ENCODE results near the gene TAL2.
"Not testable (repeated sequence)": the region's sequence is repeated elsewhere in the genome, so short reads cannot be mapped to it uniquely, and the experiment has no call there.

Gene TAL2

DNA sequence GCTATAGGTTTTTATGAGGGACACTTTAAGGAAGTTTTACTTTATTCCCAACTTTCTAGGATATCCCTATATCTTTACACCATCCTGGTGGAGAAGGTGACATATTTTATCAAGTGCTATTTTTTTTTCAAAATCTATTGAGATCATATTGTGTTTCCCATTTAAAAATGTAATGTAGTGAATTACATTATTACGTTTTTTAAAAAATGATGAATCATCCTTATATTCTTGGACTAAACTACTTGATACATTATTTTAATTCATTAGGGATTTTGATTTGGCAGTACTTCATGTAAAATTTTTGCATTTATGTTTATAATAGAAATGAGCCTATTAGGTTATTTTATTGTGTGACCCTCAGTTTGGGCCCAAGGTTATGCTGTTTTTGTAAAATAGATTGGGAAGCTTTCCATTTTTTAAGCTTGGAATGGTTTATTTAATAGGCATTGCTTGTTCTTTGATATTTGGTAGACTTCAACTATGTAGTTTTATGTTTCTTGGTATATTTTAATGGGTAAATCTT, 36.2 kb downstream of the TAL2 start:
- ChIA-PET CTCF (interaction anchor here (0.5 kb wide), 1 partner anchor 10 kb away, joined by 5 read pairs; no protein-coding TSS in a partner anchor), POLR2A (ENCODE audit: low non-redundant PET) (no interaction called here)
- H3K27ac ChIP-seq = no peak overlapping the region
- TF ChIP-seq, protein P1, sequence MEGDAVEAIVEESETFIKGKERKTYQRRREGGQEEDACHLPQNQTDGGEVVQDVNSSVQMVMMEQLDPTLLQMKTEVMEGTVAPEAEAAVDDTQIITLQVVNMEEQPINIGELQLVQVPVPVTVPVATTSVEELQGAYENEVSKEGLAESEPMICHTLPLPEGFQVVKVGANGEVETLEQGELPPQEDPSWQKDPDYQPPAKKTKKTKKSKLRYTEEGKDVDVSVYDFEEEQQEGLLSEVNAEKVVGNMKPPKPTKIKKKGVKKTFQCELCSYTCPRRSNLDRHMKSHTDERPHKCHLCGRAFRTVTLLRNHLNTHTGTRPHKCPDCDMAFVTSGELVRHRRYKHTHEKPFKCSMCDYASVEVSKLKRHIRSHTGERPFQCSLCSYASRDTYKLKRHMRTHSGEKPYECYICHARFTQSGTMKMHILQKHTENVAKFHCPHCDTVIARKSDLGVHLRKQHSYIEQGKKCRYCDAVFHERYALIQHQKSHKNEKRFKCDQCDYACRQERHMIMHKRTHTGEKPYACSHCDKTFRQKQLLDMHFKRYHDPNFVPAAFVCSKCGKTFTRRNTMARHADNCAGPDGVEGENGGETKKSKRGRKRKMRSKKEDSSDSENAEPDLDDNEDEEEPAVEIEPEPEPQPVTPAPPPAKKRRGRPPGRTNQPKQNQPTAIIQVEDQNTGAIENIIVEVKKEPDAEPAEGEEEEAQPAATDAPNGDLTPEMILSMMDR (conservative IDR thresholded peaks at IDR 0.05; ENCODE audit: low read depth) = no peak
- DNase-seq (ENCODE audit: low spot score) = no peak

DNA sequence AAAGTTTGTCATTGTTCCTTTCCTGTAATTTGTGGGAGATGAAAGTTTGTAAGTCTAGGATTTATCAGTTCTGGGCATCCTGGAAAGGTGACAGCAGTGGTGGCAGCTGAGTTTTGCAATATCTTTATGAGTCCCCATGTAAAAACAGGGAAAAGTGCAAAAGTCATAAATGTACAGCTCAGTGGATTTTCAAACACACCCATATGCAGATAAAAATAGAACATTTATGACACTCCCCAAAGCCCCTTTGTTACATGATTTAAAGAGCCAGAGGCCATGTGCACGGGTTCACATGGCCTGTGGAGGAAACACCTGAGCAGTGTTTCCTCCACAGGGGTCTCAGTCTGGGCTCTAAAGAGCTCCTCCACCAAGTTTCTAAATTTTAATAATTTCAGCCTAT, 38.4 kb downstream of the TAL2 start:
- ChIA-PET CTCF (no interaction called here), POLR2A (ENCODE audit: low non-redundant PET) (no interaction called here)
- TF ChIP-seq, protein P1 (conservative IDR thresholded peaks at IDR 0.05; ENCODE audit: low read depth) = no peak
- DNase-seq (ENCODE audit: low spot score) = no peak
- H3K27ac ChIP-seq = no peak overlapping the region

DNA sequence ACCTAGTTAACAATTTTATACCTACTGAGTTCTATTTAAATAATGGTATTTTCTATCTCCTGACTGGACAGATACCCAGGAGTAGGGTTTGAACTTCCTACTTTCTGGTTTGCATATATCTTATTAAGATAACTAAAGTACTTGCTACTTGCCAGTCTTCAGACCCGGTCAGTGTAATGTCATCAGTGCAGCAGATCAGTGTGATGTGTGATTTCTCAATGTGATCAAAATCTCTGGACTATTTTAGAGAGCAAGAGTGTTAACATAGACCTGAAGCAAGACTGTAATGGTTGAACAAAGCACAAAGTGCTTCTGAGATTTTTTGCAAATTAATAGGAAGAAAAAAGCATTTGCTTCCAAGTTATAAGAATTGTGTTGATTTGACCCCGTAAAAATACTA, 38.9 kb downstream of the TAL2 start:
- ChIA-PET POLR2A (ENCODE audit: low non-redundant PET) (no interaction called here), CTCF (no interaction called here)

DNA sequence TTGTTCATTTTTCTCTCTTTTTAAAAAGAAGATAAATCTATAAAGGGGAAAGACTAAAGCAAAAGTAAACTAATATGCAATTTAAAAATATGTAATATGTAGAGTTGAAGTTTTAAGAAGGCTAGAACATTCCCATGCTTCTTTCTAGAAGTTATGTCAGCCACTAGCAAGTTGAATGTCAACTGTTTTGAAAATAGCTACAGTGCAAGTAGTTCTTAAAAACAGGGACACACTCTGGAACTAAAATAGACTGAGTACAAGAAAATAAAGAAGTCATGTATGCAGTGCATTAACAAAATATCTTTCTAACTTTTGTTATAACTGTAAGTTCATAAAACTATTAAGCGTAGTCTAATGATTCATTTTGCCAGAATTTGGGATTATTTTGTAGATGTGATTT, 40.0 kb downstream of the TAL2 start:
- DNase-seq (ENCODE audit: low spot score) = no peak
- CTCF ChIA-PET = interaction anchor here (1.5 kb wide), 1 partner anchor 16 kb away, joined by 3 read pairs; no protein-coding TSS in a partner anchor
- TF ChIP-seq, protein P1 (conservative IDR thresholded peaks at IDR 0.05; ENCODE audit: low read depth) = no peak
- POLR2A ChIA-PET (ENCODE audit: low non-redundant PET) = no interaction called here
- H3K27ac ChIP-seq = no peak overlapping the region

More for the DNA sequence above, 38.9 kb downstream of the TAL2 start:
- DNase-seq (ENCODE audit: low spot score) = no peak
- TF ChIP-seq, protein P1 (conservative IDR thresholded peaks at IDR 0.05; ENCODE audit: low read depth) = no peak
- H3K27ac ChIP-seq = no peak overlapping the region

DNA sequence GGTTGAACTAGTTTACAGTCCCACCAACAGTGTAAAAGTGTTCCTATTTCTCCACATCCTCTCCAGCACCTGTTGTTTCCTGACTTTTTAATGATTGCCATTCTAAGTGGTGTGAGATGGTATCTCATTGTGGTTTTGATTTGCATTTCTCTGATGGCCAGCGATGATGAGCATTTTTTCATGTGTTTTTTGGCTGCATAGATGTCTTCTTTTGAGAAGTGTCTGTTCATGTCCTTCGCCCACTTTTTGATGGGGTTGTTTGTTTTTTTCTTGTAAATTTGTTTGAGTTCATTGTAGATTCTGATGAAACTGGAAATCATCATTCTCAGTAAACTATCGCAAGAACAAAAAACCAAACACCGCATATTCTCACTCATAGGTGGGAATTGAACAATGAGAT, 41.4 kb downstream of the TAL2 start:
- H3K27ac ChIP-seq; CTCF ChIA-PET; DNase-seq (ENCODE audit: low spot score); POLR2A ChIA-PET (ENCODE audit: low non-redundant PET): not testable (repeated sequence)

DNA sequence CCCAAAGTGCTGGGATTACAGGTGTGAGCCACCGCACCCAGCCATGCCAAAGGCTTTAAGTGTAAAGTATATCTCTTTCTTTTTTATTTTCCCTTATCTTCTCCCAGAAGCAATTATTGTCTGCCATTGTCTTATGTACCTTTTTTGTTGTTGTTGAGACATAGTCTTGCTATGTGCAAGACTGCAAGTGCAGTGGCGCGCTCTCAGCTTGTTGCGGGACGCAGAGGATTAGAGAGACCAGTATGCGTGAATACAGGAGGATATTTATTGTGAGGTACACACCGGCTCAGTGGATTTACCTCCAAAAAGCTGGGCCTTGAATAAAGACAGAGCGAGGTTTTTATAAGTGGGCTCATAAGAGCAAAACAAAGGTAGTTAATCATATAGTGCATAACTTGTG, 43.9 kb downstream of the TAL2 start:
- TF ChIP-seq, protein P1 (conservative IDR thresholded peaks at IDR 0.05; ENCODE audit: low read depth) = no peak
- CTCF ChIA-PET = interaction anchor here (0.7 kb wide), 1 partner anchor 13 kb away, joined by 3 read pairs; no protein-coding TSS in a partner anchor
- no peak for DNase-seq (ENCODE audit: low spot score)

DNA sequence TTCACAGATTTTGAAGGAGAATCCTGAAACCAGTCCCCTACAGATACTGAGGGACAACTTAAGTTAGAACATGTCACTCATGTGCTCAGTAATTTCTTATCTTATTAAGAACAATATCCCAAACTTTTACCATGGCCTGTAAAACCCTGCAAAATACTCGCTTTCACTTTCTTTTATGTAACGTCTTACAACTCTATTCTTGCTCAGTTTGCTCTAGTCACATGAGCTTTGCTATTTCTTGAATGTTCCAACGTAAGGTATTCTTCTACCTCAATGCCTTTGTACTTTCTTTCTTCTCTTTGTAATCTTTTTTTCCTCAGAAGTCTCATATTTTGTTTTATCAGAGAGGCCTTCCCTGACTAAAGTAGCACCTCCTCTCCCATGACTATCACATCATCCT, 46.1 kb downstream of the TAL2 start:
- H3K27ac ChIP-seq = no peak overlapping the region
- ChIA-PET POLR2A (ENCODE audit: low non-redundant PET) (no interaction called here), CTCF (interaction anchor here (0.7 to 1.3 kb wide), 2 partner anchors 10 to 1633 kb away, joined by 3 to 5 read pairs; no protein-coding TSS in a partner anchor)
- DNase-seq (ENCODE audit: low spot score) = no peak
- TF ChIP-seq, protein P1 (conservative IDR thresholded peaks at IDR 0.05; ENCODE audit: low read depth) = no peak

More for the DNA sequence above, 43.9 kb downstream of the TAL2 start:
- POLR2A ChIA-PET (ENCODE audit: low non-redundant PET) = no interaction called here
- no peak overlapping the region for H3K27ac ChIP-seq

Data from RWPE1 (cell line).